Measurements from ENCODE around the gene IST1. TPM values are rescaled to one million over a fixed set of nuclear protein-coding genes. Genes with fewer than 3 reads are reported as not detected.

The IST1 gene
- total RNA-seq, 1 experiment from 2014 or later, result 331 TPM

DNA sequence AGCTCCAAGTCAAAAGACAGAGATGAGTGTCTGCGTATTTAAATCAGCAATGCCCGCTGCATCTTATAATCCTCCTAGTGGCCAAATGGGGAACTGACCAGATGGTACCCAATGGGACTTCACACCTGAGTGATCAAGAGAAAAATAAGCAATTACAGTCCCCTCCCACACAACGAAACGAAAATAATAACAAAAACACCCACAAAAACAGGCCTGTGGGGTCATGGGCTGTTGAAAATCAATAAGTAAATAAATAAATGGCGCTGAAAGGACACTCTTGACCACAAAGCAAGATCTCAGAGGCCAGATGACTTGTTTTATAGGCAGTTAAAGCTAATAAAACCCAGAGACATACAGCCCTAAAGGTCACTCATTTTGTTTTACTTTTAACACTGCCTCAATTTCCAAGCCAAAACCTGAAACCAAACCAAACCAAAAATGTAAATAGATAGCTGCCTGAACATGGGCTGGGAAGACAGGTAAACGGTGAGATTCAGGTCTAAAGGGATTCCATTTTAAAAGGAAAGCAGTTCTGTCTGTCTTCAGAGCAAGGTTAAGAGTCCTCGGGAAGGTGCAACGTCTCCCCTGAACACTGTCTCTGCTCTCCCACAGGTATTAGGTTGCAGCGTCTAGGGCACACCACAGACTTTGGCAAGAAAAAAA is 12.7 kb upstream of the IST1 start:
- Mint-ChIP-seq H3K36me3 (ENCODE audit: insufficient read depth, unreplicated experiment) (peaks cover 23% of the 10 kb centered on the region), H3K27me3 (ENCODE audit: insufficient read depth, unreplicated experiment) (no peaks in the 10 kb centered on the region), H3K27ac (ENCODE audit: unreplicated experiment) (peak overlapping the region; percentile 50), H3K4me1 (ENCODE audit: low read depth, unreplicated experiment) (peaks cover 23% of the 10 kb centered on the region), H3K4me3 (ENCODE audit: unreplicated experiment) (peak overlapping the region; percentile 97), H3K9me3 (ENCODE audit: unreplicated experiment) (no peaks in the 10 kb centered on the region)
- Histone ChIP-seq H3K9me3 (no peaks in the 10 kb centered on the region), H3K4me3 (ENCODE audit: low read depth, low read length) (peak overlapping the region; percentile 69), H3K36me3 (ENCODE audit: control insufficient read depth, insufficient read depth, low read length) (no peaks in the 10 kb centered on the region), H3K27me3 (replicated peaks; ENCODE audit: control insufficient read depth, insufficient read depth, low read length) (no peaks in the 10 kb centered on the region), H3K4me1 (peaks cover 5% of the 10 kb centered on the region; the same call in 1 of the 2 replicates)
- ChIA-PET POLR2A (interaction anchor here (0.7 to 3.2 kb wide), 4 partner anchors 12 to 214 kb away, joined by 3 to 12 read pairs (median 3); no protein-coding TSS in a partner anchor), CTCF (interaction anchor here (0.5 to 3.3 kb wide), 12 partner anchors 8 to 257 kb away, joined by 3 to 26 read pairs (median 4); partner anchors contain the start of genes AP1G1 and MARVELD3)
- DNase-seq, result peak; percentile 74 to 86
- intact Hi-C loops (cut with micrococcal nuclease; ENCODE audit: unreplicated experiment), result loop anchor here (1.0 to 5.0 kb wide), 4 partner anchors 38 to 215 kb away; partner anchors contain the start of genes AP1G1 and ATXN1L
- TF ChIP-seq, protein P1, sequence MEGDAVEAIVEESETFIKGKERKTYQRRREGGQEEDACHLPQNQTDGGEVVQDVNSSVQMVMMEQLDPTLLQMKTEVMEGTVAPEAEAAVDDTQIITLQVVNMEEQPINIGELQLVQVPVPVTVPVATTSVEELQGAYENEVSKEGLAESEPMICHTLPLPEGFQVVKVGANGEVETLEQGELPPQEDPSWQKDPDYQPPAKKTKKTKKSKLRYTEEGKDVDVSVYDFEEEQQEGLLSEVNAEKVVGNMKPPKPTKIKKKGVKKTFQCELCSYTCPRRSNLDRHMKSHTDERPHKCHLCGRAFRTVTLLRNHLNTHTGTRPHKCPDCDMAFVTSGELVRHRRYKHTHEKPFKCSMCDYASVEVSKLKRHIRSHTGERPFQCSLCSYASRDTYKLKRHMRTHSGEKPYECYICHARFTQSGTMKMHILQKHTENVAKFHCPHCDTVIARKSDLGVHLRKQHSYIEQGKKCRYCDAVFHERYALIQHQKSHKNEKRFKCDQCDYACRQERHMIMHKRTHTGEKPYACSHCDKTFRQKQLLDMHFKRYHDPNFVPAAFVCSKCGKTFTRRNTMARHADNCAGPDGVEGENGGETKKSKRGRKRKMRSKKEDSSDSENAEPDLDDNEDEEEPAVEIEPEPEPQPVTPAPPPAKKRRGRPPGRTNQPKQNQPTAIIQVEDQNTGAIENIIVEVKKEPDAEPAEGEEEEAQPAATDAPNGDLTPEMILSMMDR (IDR thresholded peaks at IDR 0.05; ENCODE audit: insufficient read depth in 1 of 2, low read depth in 1 of 2, low read length in 1 of 2, severe bottlenecking in 1 of 2, unreplicated experiment in 1 of 2), result peak; percentile 86 to 89
- TSS peak; percentile 56 for BruUV-seq (replicated peaks)

DNA sequence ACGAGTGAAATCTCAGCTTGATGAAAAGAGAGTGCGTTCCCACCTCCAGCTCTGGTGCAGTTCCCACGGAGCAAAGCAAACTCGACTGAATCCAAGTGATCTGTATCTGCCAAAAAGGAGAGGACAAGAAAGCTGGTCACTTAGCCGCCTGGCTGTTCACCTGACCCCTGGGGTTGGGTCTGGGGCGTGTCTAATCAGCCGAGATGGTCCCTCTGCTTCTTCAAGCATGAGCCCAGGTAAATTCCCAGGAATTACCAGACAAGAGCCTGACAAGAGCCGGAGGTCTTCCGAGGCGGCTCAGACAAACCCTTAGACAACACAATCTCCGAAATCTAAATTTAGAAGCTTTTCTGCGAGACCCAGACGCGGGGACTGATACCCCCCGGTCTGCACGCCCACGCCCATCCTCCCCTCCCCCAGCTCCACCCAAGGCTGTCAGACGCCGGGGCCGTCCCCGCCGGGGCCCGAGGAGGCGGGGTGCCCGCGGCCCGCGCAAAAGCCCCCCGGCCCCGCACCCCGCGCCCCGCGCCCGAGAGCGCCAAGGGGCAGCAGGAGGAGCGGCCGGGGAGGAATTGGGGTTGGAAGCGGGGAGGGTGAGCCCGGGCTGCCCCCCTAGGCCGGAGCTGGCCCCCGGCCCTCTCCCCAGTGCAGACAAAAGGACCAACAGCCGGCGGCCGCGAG is 12.0 kb upstream of the IST1 start:
- intact Hi-C loops (cut with micrococcal nuclease; ENCODE audit: unreplicated experiment), result loop anchor here (1.0 to 5.0 kb wide), 4 partner anchors 39 to 214 kb away; partner anchors contain the start of genes AP1G1 and ATXN1L
- no peaks in the 10 kb centered on the region for H3K9me3 ChIP-seq
- no TSS peak for BruUV-seq (replicated peaks)
- Mint-ChIP-seq H3K36me3 (ENCODE audit: insufficient read depth, unreplicated experiment) (peaks cover 16% of the 10 kb centered on the region), H3K4me1 (ENCODE audit: low read depth, unreplicated experiment) (peaks cover 23% of the 10 kb centered on the region), H3K27me3 (ENCODE audit: insufficient read depth, unreplicated experiment) (no peaks in the 10 kb centered on the region), H3K27ac (ENCODE audit: unreplicated experiment) (peak overlapping the region; percentile 50), H3K9me3 (ENCODE audit: unreplicated experiment) (no peaks in the 10 kb centered on the region), H3K4me3 (ENCODE audit: unreplicated experiment) (peak overlapping the region; percentile 97)
- peaks cover 5% of the 10 kb centered on the region; the same call in 1 of the 2 replicates for H3K4me1 ChIP-seq
- peak overlapping the region; percentile 69 for H3K4me3 ChIP-seq (ENCODE audit: low read depth, low read length)
- ChIA-PET POLR2A (interaction anchor here (0.7 to 3.2 kb wide), 5 partner anchors 10 to 214 kb away, joined by 3 to 12 read pairs (median 3); no protein-coding TSS in a partner anchor), CTCF (interaction anchor here (0.5 to 3.3 kb wide), 13 partner anchors 8 to 257 kb away, joined by 3 to 26 read pairs (median 4); partner anchors contain the start of genes AP1G1, DHX38, MARVELD3 and TXNL4B)
- H3K36me3 ChIP-seq (ENCODE audit: control insufficient read depth, insufficient read depth, low read length), result no peaks in the 10 kb centered on the region
- DNase-seq, result peak; percentile 69 to 72
- no peaks in the 10 kb centered on the region for H3K27me3 ChIP-seq (replicated peaks; ENCODE audit: control insufficient read depth, insufficient read depth, low read length)
- TF ChIP-seq, protein P1 (IDR thresholded peaks at IDR 0.05; ENCODE audit: insufficient read depth in 1 of 2, low read depth in 1 of 2, low read length in 1 of 2, severe bottlenecking in 1 of 2, unreplicated experiment in 1 of 2), result no peak

Data from Caco-2 (cell line).